Mucosa of stomach (tissue), 1 donor: ENCODE data around the gene GLOD5.

Experiments
- H3K27me3 ChIP-seq: one replicate; pipeline ENCODE4 v1.7.0; 2013; ENCODE audit warnings: mild to moderate bottlenecking, low read length; ENCODE audit not compliant: control insufficient read depth, insufficient read depth
- H3K36me3 ChIP-seq: one replicate; pipeline ENCODE4 v1.7.0; 2013; ENCODE audit warnings: low read length; ENCODE audit not compliant: control insufficient read depth, insufficient read depth
- H3K4me1 ChIP-seq: one replicate; pipeline ENCODE4 v1.7.0; 2013; ENCODE audit warnings: mild to moderate bottlenecking, low read length; ENCODE audit not compliant: control insufficient read depth, insufficient read depth
- H3K4me3 ChIP-seq: one replicate; pipeline ENCODE4 v1.7.0; 2013; ENCODE audit warnings: low read length
- H3K9ac ChIP-seq: one replicate; pipeline ENCODE4 v1.7.0; 2013; ENCODE audit warnings: mild to moderate bottlenecking, low read length, moderate library complexity
- H3K9me3 ChIP-seq: one replicate; pipeline ENCODE4 v1.7.0; 2013; ENCODE audit warnings: mild to moderate bottlenecking, low read length, moderate library complexity; ENCODE audit not compliant: control insufficient read depth
- donor health status: Pancreatic carcinoma.

GLOD5 gene

DNA sequence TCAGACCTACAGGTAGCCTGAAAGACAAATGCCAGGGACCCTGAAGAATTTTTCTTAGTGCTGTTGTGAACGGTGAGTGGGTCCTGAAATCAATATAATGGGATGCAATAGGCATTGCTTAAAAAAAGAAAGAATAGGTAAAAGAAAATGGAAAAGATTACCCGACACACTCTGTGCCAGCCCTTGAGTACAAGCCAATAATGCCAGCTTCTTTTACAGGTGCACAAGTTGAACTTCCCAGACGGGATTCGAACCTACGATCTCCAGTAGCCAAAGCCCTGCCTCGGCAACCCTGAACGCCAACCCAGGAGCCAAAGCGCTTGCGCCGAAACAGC is 24.7 kb upstream of the GLOD5 start:
- no peaks in the 10 kb centered on the region for H3K9me3 ChIP-seq
- H3K4me1 ChIP-seq: peaks cover 8% of the 10 kb centered on the region
- H3K27me3 ChIP-seq: no peaks in the 10 kb centered on the region
- H3K4me3 ChIP-seq: no peak overlapping the region
- no peaks in the 10 kb centered on the region for H3K36me3 ChIP-seq
- H3K9ac ChIP-seq: peak overlapping the region; percentile 15

DNA sequence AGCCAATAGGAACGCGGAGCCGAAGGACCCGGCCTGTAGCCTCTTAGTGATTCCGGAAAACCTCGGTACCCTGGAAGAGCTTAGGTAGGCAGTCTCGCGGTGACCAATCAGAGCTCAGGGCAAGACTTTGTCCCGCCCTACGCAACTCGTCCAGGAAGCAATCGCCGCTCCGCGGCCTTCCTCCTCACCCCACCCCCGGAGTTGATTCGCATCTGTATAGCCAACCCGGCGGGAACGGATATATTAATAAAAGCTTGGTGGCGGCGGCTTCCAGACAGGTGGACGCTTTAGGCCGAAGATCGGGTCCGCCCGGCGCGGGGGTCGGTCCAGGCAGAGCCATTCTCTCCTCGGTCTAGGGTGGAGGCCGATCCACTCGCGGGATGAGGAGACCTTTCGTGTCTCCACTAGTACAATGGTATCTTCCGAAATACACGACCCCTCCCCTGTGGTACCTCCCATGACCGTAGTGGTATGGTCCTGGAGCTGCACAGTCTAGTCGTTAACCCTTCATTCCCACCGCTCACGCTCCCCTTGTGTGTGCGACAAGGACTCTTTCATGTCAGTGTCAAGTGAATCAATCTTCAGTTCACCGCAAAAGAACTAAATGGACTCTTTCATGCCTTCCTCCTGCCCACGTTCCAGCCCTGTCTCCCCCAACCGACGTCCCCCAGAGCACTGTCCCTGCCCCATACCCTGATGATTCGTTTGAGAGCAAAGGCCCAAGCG is 24.2 kb upstream of the GLOD5 start:
- peaks cover 8% of the 10 kb centered on the region for H3K4me1 ChIP-seq
- peak overlapping the region; percentile 88 for H3K9ac ChIP-seq
- no peaks in the 10 kb centered on the region for H3K9me3 ChIP-seq
- H3K27me3 ChIP-seq: no peaks in the 10 kb centered on the region
- H3K4me3 ChIP-seq: peak overlapping the region; percentile 82
- H3K36me3 ChIP-seq: no peaks in the 10 kb centered on the region

DNA sequence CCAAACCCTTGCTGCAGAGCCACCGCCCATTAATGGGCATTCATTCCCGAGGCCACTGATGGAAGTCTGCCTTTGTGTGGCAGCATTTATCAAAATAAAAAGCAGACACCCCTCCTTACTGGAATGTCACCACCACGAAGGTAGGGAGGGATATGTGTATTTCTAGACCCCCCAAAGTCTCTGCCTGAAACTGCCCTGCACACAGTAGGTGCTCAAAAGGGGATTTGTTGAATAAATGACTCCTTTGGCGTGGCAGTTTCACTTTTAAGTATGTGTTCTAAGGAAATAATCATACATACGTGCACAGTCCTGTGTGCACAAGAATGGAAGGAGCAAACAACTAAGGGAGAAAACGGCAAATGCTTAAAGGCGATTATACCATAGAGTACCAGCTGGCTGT is 23.6 kb upstream of the GLOD5 start:
- no peaks in the 10 kb centered on the region for H3K36me3 ChIP-seq
- H3K4me1 ChIP-seq: peaks cover 8% of the 10 kb centered on the region
- H3K27me3 ChIP-seq: no peaks in the 10 kb centered on the region
- peak overlapping the region; percentile 88 for H3K9ac ChIP-seq
- H3K9me3 ChIP-seq: no peaks in the 10 kb centered on the region
- peak overlapping the region; percentile 82 for H3K4me3 ChIP-seq

DNA sequence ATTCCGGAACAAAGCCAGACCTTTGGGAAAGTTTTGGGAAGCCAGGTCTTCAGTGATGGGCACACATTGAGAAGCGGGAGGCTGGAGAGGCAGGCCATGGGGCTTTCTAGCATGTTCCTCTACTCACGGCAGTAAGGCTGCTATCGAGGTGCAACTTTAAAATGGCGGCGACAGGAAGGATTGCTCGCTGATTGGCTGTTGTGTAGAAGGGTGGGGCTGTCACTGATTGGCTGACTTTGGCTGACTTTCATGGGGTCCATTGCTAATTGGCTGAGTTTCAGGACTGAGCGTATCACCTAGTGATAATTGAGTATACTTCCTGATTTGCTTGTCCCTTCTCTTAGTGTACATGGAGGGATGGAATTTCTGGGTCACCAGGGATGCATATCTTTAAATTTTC is 19.7 kb upstream of the GLOD5 start:
- H3K9me3 ChIP-seq: no peaks in the 10 kb centered on the region
- peaks cover 4% of the 10 kb centered on the region for H3K4me1 ChIP-seq
- H3K4me3 ChIP-seq: no peak overlapping the region
- no peak overlapping the region for H3K9ac ChIP-seq
- H3K36me3 ChIP-seq: no peaks in the 10 kb centered on the region
- no peaks in the 10 kb centered on the region for H3K27me3 ChIP-seq

DNA sequence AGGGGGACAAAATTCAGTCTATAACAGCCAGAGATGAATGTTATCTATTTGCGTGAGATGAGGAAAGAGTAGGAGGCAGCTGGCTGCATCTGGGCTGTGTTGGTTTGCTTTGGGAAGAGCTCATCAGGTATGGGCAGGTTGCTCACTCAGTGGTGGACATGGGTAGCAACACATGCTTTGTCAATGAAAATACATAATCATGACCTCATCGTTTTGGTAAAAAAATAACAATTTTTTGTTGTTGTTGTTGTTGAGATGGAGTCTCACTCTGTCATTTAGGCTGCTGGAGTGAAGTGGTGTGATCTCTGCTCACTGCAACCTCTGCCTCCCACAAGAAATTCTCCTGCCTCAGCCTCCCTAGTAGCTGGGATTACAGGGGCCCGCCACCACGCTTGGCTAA is 16.3 kb upstream of the GLOD5 start:
- Histone ChIP-seq H3K4me3 (no peak overlapping the region), H3K36me3 (no peaks in the 10 kb centered on the region), H3K4me1 (no peaks in the 10 kb centered on the region), H3K9ac (no peak overlapping the region), H3K9me3 (no peaks in the 10 kb centered on the region), H3K27me3 (no peaks in the 10 kb centered on the region)

DNA sequence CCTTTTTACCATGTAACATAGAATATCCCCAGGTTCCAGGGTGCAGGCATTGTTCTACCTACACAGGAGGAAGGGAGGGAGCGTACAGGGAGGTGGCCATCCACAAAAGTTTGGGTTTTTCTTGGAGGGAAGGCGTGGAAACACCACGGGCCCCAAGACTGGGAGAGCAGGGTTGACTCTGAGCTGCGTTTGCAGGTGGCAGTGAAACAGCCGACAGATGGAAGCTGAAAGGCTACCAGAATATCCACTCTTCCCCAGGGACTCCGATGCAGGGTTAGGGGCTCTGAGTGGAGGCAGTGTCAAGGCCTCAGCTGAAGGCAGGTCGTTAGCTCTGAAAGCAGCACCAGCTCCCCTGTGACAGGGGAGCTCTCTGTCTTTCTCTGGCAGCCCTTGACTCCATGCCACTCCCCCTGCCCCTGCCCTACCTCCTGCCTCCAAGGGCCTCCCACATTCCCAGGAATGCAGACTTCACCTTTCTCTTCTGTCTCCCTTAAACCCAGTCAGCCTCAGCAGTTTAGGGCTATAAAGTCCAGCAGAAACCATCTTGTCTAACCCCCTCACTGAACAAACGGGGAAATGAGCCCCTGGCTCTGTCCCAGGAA is 14.0 kb upstream of the GLOD5 start:
- H3K4me1 ChIP-seq: no peaks in the 10 kb centered on the region
- H3K9me3 ChIP-seq: no peaks in the 10 kb centered on the region
- H3K27me3 ChIP-seq: no peaks in the 10 kb centered on the region
- no peaks in the 10 kb centered on the region for H3K36me3 ChIP-seq
- H3K9ac ChIP-seq: no peak overlapping the region
- no peak overlapping the region for H3K4me3 ChIP-seq

DNA sequence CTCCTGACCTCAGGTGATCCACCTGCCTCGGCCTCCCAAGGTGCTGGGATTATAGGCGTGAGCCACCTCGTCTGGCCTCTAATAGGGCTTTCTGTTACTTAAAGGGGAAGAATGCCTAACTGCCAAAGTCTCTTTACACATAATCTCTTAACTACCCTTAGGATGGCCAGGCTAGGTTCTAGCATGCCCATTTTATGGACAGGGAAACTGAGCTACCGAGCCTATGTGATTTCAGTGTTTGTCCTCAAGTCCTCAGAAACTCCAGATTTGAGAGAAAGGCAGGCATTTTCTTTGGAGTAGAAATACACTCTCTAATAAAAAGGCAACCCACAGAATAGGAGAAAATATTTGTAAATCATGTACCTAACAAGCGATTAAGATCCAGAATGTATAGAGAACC is 12.4 kb upstream of the GLOD5 start:
- H3K36me3 ChIP-seq: no peaks in the 10 kb centered on the region
- H3K4me1 ChIP-seq: no peaks in the 10 kb centered on the region
- H3K9ac ChIP-seq: no peak overlapping the region
- H3K27me3 ChIP-seq: no peaks in the 10 kb centered on the region
- no peaks in the 10 kb centered on the region for H3K9me3 ChIP-seq
- no peak overlapping the region for H3K4me3 ChIP-seq

DNA sequence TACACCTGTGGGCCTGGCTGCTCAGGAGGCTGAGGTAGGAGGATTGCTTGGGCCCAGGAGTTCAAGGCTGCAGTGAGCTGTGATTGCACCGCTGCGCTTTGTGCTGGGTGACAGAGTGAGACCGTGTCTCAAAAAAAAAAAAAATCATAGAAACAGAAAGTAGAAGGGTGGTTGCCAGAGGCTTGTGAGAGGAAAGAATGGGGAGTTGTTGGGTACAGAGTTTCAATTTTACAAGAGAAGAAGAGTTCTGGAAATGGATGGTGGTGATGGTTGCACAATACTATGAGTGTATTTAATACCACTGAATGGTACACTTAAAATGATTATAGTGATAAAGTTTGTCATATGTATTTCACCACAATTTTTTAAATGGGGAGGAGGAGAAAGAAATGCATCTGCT is 10.2 kb upstream of the GLOD5 start:
- Histone ChIP-seq H3K36me3 (no peaks in the 10 kb centered on the region), H3K27me3 (no peaks in the 10 kb centered on the region), H3K9ac (no peak overlapping the region), H3K9me3 (no peaks in the 10 kb centered on the region), H3K4me1 (no peaks in the 10 kb centered on the region), H3K4me3 (no peak overlapping the region)

DNA sequence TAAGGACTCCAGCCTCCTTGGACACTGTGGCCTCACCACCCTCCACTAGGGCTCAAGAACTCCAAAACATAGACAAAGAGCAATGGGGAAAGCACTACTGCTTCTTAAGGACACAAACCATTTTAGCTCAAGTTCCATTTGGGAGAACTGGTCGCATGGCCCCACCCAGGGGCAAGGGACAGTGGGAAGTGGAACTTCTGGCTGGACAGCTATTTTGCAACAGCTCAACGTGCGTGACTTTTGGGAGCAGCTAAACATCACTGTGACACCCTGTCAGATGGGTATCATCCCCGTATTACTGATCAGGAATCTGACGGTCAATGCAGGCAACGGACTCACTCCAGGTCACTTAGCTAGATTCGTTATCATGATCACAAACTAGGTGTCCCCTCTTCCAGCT is 9.0 kb upstream of the GLOD5 start:
- H3K9ac ChIP-seq: no peak overlapping the region
- H3K4me3 ChIP-seq: no peak overlapping the region
- no peaks in the 10 kb centered on the region for H3K36me3 ChIP-seq
- no peaks in the 10 kb centered on the region for H3K4me1 ChIP-seq
- H3K9me3 ChIP-seq: no peaks in the 10 kb centered on the region
- no peaks in the 10 kb centered on the region for H3K27me3 ChIP-seq

DNA sequence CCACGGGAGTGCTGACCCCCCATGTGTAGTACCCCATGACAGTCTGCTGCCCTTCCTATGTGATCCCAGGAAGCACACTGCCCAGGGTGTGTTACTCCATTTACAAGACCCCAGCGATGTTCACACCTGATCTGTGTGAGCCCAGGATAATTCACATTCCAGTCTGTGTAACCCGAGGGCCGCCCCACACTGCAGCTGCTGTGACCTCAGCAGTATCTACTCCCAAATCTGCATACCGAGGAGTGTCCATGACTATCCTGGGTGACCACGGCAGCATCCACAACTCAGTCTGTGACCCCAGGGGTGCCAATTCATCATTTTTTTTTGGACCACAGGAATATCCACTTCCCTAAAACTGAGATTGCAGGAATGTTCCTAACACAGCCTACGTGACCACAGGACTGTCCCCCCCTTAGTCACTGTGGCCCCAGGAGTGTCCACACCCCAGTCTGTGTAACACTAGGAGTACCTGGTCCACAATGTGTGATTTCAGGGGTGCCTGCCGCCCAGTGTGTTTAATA is 7.8 kb upstream of the GLOD5 start:
- Histone ChIP-seq H3K36me3 (no peaks in the 10 kb centered on the region), H3K27me3 (no peaks in the 10 kb centered on the region), H3K9me3 (no peaks in the 10 kb centered on the region), H3K4me1 (no peaks in the 10 kb centered on the region), H3K4me3 (no peak overlapping the region), H3K9ac (no peak overlapping the region)

DNA sequence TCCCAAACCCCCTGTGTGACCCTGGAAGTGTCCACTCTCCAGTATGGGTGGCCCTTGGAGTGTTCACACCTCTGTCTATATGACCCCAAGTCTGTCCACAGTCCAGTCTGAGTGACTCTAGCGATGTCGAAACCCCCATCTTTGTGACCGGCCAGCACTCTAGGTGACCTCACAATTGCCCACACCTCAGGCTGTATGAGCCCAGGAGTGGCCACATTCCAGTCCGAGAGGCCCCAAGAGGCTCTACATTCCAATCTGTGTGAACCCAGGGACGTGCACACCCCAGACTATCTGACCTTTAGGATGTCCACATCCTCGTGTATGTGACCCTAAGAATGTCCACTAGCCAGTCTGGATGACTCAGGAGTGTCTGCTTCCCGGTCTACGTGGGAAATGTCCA is 7.3 kb upstream of the GLOD5 start:
- no peaks in the 10 kb centered on the region for H3K27me3 ChIP-seq
- H3K9me3 ChIP-seq: no peaks in the 10 kb centered on the region
- H3K4me1 ChIP-seq: no peaks in the 10 kb centered on the region
- H3K9ac ChIP-seq: no peak overlapping the region
- no peak overlapping the region for H3K4me3 ChIP-seq
- no peaks in the 10 kb centered on the region for H3K36me3 ChIP-seq

DNA sequence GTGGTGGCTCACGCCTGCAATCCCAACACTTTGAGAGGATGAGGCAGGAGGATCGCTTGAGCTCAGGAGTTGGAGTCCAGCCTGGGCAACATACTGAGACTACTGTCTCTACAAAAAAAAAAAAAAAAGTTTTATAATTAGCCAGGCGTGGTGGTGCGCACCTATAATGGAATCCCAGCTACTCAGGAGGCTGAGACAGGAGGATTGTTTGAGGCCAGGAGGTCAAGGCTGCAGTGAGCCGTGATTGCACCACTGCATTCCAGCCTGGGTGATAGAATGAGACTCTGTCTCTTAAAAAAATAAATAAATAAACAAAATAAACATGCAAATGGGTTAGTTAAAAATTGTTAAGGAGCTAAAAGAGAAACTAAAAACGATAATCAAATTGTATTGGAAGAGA is 7.7 kb downstream of the GLOD5 start:
- Histone ChIP-seq H3K9ac (no peak overlapping the region), H3K4me1 (no peaks in the 10 kb centered on the region), H3K4me3 (no peak overlapping the region), H3K9me3 (no peaks in the 10 kb centered on the region), H3K27me3 (no peaks in the 10 kb centered on the region), H3K36me3 (no peaks in the 10 kb centered on the region)
